IMR-90 (cell line): ENCODE data around the gene GJB3. TPM values are rescaled to one million over a fixed set of nuclear protein-coding genes. Genes with fewer than 3 reads are reported as not detected.

Experiments used
- ATAC-seq: fragments of 200-7000 bp; cut with Tn5 transposase; 2 replicates; pipeline ENCODE4 v1.9.1; 2020; ENCODE audit warnings: low read depth, mild to moderate bottlenecking, moderate library complexity
- BruUV-seq: library from RNA; stranded (reverse); fragments of 400-500 nt; replicated peaks from 2 replicates; lab custom pipeline; 2021; lab: Mats Ljungman, UMichigan
- CTCF ChIA-PET: fragments of 300-600 bp; formaldehyde crosslinking; extraction: SDS; loops from one replicate; lab custom pipeline; 2021; ENCODE audit warnings: antibody characterized with exemption; lab: Yijun Ruan, JAX
- POLR2A ChIA-PET: fragments of 300-600 bp; sonication (Branson Sonifier 250); formaldehyde crosslinking; loops from one replicate; lab custom pipeline; 2022; ENCODE audit warnings: antibody characterized with exemption; ENCODE audit not compliant: unreplicated experiment; lab: Charles Lee
- DNase-seq: peaks from one replicate; pipeline ENCODE4 v3.0.0; 2013
- H2AFZ ChIP-seq: replicated peaks from 2 replicates; pipeline ENCODE3; 2013; ENCODE audit warnings: low read length, mild to moderate bottlenecking; ENCODE audit not compliant: poor library complexity
- H2AK5ac ChIP-seq: 2 replicates; pipeline ENCODE4 v1.6.1; 2013; ENCODE audit warnings: low read depth, low read length, inconsistent platforms
- H2AK9ac ChIP-seq: replicated peaks from 2 replicates; pipeline ENCODE3; 2013; ENCODE audit warnings: mild to moderate bottlenecking, low read depth, low read length, moderate library complexity; ENCODE audit not compliant: poor library complexity
- H2BK120ac ChIP-seq: 2 replicates; pipeline ENCODE4 v1.6.1; 2013; ENCODE audit warnings: low read depth, low read length, inconsistent platforms
- H2BK15ac ChIP-seq: 3 replicates; pipeline ENCODE4 v1.6.1; 2013; ENCODE audit warnings: low read depth, low read length, inconsistent platforms
- H2BK20ac ChIP-seq: 2 replicates; pipeline ENCODE4 v1.6.1; 2013; ENCODE audit warnings: low read depth, mild to moderate bottlenecking, inconsistent platforms, low read length, moderate library complexity
- H2BK5ac ChIP-seq: 2 replicates; pipeline ENCODE4 v1.6.1; 2013; ENCODE audit warnings: mild to moderate bottlenecking, low read depth, low read length, inconsistent platforms; ENCODE audit not compliant: poor library complexity, severe bottlenecking
- H3K14ac ChIP-seq: replicated peaks from 2 replicates; pipeline ENCODE4 v1.6.1; 2013; ENCODE audit warnings: low read depth, low read length, inconsistent platforms
- H3K18ac ChIP-seq: 2 replicates; pipeline ENCODE4 v1.6.1; 2013; ENCODE audit warnings: low read depth, low read length, control low read depth
- H3K23ac ChIP-seq: 2 replicates; pipeline ENCODE4 v1.6.1; 2013; ENCODE audit warnings: low read depth, low read length, inconsistent platforms
- H3K27ac ChIP-seq: 2 replicates; pipeline ENCODE4 v1.5.1; 2013; ENCODE audit warnings: mild to moderate bottlenecking, control low read depth, low read length; ENCODE audit not compliant: insufficient read depth
- H3K27me3 ChIP-seq: 2 replicates; pipeline ENCODE4 v1.6.1; 2013; ENCODE audit warnings: low read length; ENCODE audit not compliant: control insufficient read depth, insufficient read depth
- H3K36me3 ChIP-seq: 2 replicates; pipeline ENCODE4 v1.6.1; 2013; ENCODE audit warnings: low read length, mixed read lengths; ENCODE audit not compliant: control insufficient read depth, insufficient read depth
- H3K4ac ChIP-seq: 2 replicates; pipeline ENCODE4 v1.6.1; 2013; ENCODE audit warnings: low read depth, low read length, inconsistent platforms
- H3K4me1 ChIP-seq: 2 replicates; pipeline ENCODE4 v1.6.1; 2013; ENCODE audit warnings: low read length, mixed read lengths; ENCODE audit not compliant: control insufficient read depth, insufficient read depth
- H3K4me2 ChIP-seq: 2 replicates; pipeline ENCODE4 v1.6.1; 2013; ENCODE audit warnings: low read depth, mild to moderate bottlenecking, control low read depth, low read length, moderate library complexity
- H3K4me3 ChIP-seq: 2 replicates; pipeline ENCODE4 v1.5.1; 2013; ENCODE audit warnings: low read depth, mild to moderate bottlenecking, control low read depth, low read length, moderate library complexity; ENCODE audit not compliant: insufficient read depth
- H3K56ac ChIP-seq: 2 replicates; pipeline ENCODE4 v1.6.1; 2013; ENCODE audit warnings: low read length, inconsistent platforms; ENCODE audit not compliant: insufficient read depth; ENCODE audit errors: extremely low read depth
- H3K79me1 ChIP-seq, 2 experiments: 2 replicates each; pipeline ENCODE4 v1.6.1; 2013; ENCODE audit warnings: low read length in 2 of 2, inconsistent platforms in 1 of 2, low read depth in 1 of 2
- H3K9ac ChIP-seq: 2 replicates; pipeline ENCODE4 v1.6.1; 2013; ENCODE audit warnings: low read depth, low read length, control low read depth
- H3K9me1 ChIP-seq: 2 replicates; pipeline ENCODE4 v1.6.1; 2013; ENCODE audit warnings: low read length, inconsistent platforms; ENCODE audit not compliant: insufficient read depth
- H3K9me3 ChIP-seq: 2 replicates; pipeline ENCODE4 v1.6.1; 2013; ENCODE audit warnings: low read length; ENCODE audit not compliant: control insufficient read depth, insufficient read depth
- H4K20me1 ChIP-seq: 2 replicates; pipeline ENCODE4 v1.6.1; 2013; ENCODE audit warnings: low read length, inconsistent platforms; ENCODE audit not compliant: insufficient read depth
- H4K5ac ChIP-seq: 2 replicates; pipeline ENCODE4 v1.6.1; 2013; ENCODE audit warnings: mild to moderate bottlenecking, low read depth, low read length, control low read depth
- H4K8ac ChIP-seq, 2 experiments: 2 replicates each; pipeline ENCODE4 v1.6.1; 2013; ENCODE audit warnings: low read depth in 2 of 2, low read length in 2 of 2, control low read depth in 1 of 2, inconsistent platforms in 1 of 2
- H4K91ac ChIP-seq: 2 replicates; pipeline ENCODE4 v1.6.1; 2013; ENCODE audit warnings: low read depth, low read length, inconsistent platforms; ENCODE audit not compliant: insufficient read depth
- RAD21 ChIP-seq: IDR thresholded peaks from 2 replicates; pipeline ENCODE4 v1.6.1; 2012; ENCODE audit warnings: low read length, improper control_type of control experiment
- RCOR1 ChIP-seq: IDR thresholded peaks from 2 replicates; pipeline ENCODE4 v1.6.1; 2012; ENCODE audit warnings: mild to moderate bottlenecking, low read length, improper control_type of control experiment; ENCODE audit not compliant: insufficient replicate concordance
- RFX5 ChIP-seq: IDR thresholded peaks from 2 replicates; pipeline ENCODE4 v1.8.0; 2012; ENCODE audit warnings: low read depth, mild to moderate bottlenecking, low read length, moderate library complexity
- WGBS, 2 experiments: methylation state at CpG; one replicate each; pipeline versions ENCODE4 v1.1.5 to v1.1.7; 2013; ENCODE audit warnings: missing lambda C conversion rate in 2 of 2; ENCODE audit not compliant: insufficient read length in 1 of 2; ENCODE audit errors: extremely low coverage in 2 of 2; 5-methylcytosine and 5-hydroxymethylcytosine counted together
- dilution Hi-C: fragments of 300-500 bp; cut with HindIII; formaldehyde crosslinking; loops from one replicate; pipeline ENCODE4 v1.14.3; 2018; ENCODE audit warnings: low sequenced_read_pairs; ENCODE audit not compliant: unreplicated experiment
- in situ Hi-C: fragments of 300-500 bp; cut with MboI; formaldehyde crosslinking; loops from 3 replicates; pipeline ENCODE4 v1.14.3; 2019; ENCODE audit warnings: low sequenced_read_pairs, inconsistent platforms, mixed read lengths
- intact Hi-C: fragments of 100-400 bp; cut with micrococcal nuclease; formaldehyde crosslinking; loops from 2 replicates; pipeline ENCODE4 v1.10.0; 2022
- polyA plus RNA-seq, 3 experiments: library from polyadenylated mRNA; depleted of rRNA; stranded (reverse); fragments of >200 nt; gene quantifications; 2 replicates each; pipeline ENCODE4 v1.2.3, GENCODE V29; 2012; ENCODE audit warnings: low replicate concordance in 1 of 3
- total RNA-seq: library from RNA; depleted of rRNA; stranded (reverse); fragments of >200 nt; gene quantifications from 2 replicates; pipeline ENCODE4 v1.2.3, GENCODE V29; 2012
- TF ChIP-seq, protein P1 (sequence below): fragments of 150-350 bp; IDR thresholded peaks from 2 replicates; pipeline ENCODE4 v1.6.1; 2016; ENCODE audit warnings: low read depth, mild to moderate bottlenecking, low read length, moderate library complexity, borderline replicate concordance

Gene GJB3
- total and polyA plus RNA-seq, 2 of the 4 experiments (the other 2 are of a cell fraction): not detected

DNA sequence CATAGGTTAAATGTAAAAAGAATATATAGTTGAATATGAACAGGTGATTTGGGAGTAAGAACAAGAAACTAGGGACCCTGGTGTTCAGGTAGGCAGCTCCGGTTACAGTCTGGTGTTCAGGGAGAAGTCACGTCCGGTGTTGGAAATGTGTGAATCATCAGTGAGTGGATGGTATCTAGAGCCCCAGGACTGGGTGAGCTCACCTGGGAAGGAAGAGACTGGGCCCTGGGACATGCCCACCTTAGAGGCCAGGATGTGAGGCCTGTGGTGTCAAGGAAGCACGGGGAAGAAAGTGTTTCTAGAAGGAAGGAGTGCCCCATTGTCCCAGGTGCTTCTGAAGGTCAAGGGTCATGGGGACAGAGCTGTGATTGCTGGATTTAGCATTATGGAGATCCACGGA, 1.5 kb upstream of the GJB3 start:
- Histone ChIP-seq H3K36me3 (no peaks in the 10 kb centered on the region), H4K20me1 (no peaks in the 10 kb centered on the region; the same call in 1 of the 2 replicates), H4K91ac (no peak overlapping the region), H2BK120ac (no peak overlapping the region), H3K9ac (no peak overlapping the region), H4K8ac (no peak overlapping the region), H3K9me1 (no peaks in the 10 kb centered on the region), H2BK15ac (no peak overlapping the region), H3K4me3 (no peak overlapping the region), H3K27ac (no peak overlapping the region), H2BK20ac (no peak overlapping the region), H3K56ac (no peak overlapping the region), H3K79me1 (no peaks in the 10 kb centered on the region), H3K4me1 (peaks cover 5% of the 10 kb centered on the region; the same call in 1 of the 2 replicates), H2AK9ac (no peak overlapping the region), H4K5ac (no peak overlapping the region), H3K23ac (no peak overlapping the region), H2BK5ac (no peak overlapping the region), H3K14ac (no peak overlapping the region), H2AFZ (no peak overlapping the region), H3K4me2 (no peak overlapping the region), H2AK5ac (no peak overlapping the region), H3K4ac (no peak overlapping the region), H3K9me3 (no peaks in the 10 kb centered on the region), H3K18ac (no peak overlapping the region), H3K27me3 (peaks cover 39% of the 10 kb centered on the region)
- intact Hi-C loops: no loop called here
- no peak for ATAC-seq
- CTCF ChIA-PET: no interaction called here
- no TSS peak for BruUV-seq
- in situ Hi-C loops: no loop called here
- POLR2A ChIA-PET: no interaction called here
- dilution Hi-C loops: no loop called here
- 68% methylated on average over 4 of the region's 5 CpGs; no CpG with 5 or more reads in 1 of the 2 experiments for WGBS, 2 experiments
- no peak for DNase-seq
- no peak for TF ChIP-seq RAD21
- no peak for TF ChIP-seq RCOR1
- TF ChIP-seq RFX5: no peak
- TF ChIP-seq, protein P1, sequence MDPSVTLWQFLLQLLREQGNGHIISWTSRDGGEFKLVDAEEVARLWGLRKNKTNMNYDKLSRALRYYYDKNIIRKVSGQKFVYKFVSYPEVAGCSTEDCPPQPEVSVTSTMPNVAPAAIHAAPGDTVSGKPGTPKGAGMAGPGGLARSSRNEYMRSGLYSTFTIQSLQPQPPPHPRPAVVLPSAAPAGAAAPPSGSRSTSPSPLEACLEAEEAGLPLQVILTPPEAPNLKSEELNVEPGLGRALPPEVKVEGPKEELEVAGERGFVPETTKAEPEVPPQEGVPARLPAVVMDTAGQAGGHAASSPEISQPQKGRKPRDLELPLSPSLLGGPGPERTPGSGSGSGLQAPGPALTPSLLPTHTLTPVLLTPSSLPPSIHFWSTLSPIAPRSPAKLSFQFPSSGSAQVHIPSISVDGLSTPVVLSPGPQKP: no peak
